Cardiac muscle cell (in vitro differentiated cells and primary cell): ENCODE data around the gene SSRP1. TPM values are rescaled to one million over a fixed set of nuclear protein-coding genes. Genes with fewer than 3 reads are reported as not detected.
A peak's percentile ranks its signal among the peaks of the same experiment; 100 is the strongest.

Source experiments
- DNase-seq, 2 donors: peaks; one replicate each; pipeline versions ENCODE4 v3.0.0 to v3.0.0-alpha.2; 2010 to 2017; ENCODE audit warnings: low read depth in 1 of 2, low spot score in 1 of 2
- H3K27ac ChIP-seq: fragments of 200-600 bp; sonication (generic); 2 replicates; pipeline ENCODE4 v1.5.1; 2016
- H3K27me3 ChIP-seq: fragments of 200-600 bp; sonication (generic); 2 replicates; pipeline ENCODE4 v1.6.0; 2016; ENCODE audit warnings: control low read depth
- H3K36me3 ChIP-seq: fragments of 200-600 bp; sonication (generic); 2 replicates; pipeline ENCODE4 v1.5.1; 2016; ENCODE audit warnings: control low read depth
- H3K4me1 ChIP-seq: fragments of 200-600 bp; sonication (generic); 2 replicates; pipeline ENCODE4 v1.8.1; 2017; ENCODE audit warnings: low read depth, mild to moderate bottlenecking, mixed run types
- H3K4me3 ChIP-seq: fragments of 200-600 bp; sonication (generic); 2 replicates; pipeline ENCODE4 v1.5.1; 2016; ENCODE audit warnings: mild to moderate bottlenecking
- H3K9me3 ChIP-seq: fragments of 200-600 bp; sonication (generic); 2 replicates; pipeline ENCODE4 v1.5.1; 2017; ENCODE audit warnings: low read depth, mild to moderate bottlenecking, control low read depth
- polyA plus RNA-seq: library from polyadenylated mRNA; unstranded; fragments of >200 nt; fragmentation: Nextera tagmentation; extraction: Ambion mirVana; gene quantifications from 2 replicates; pipeline ENCODE4 v1.2.1, GENCODE V29; 2016
- total RNA-seq: library from RNA; depleted of rRNA; stranded (reverse); fragments of >200 nt; gene quantifications from 2 replicates; pipeline ENCODE4 v1.2.3, GENCODE V29; 2016
- TF ChIP-seq, protein P1 (sequence below): IDR thresholded peaks from 2 replicates; pipeline ENCODE4 v1.5.1; 2012; ENCODE audit warnings: low read depth, mild to moderate bottlenecking, low read length

The SSRP1 gene
- total and polyA plus RNA-seq, 2 experiments from 2014 or later = 87.0 to 180 TPM

DNA sequence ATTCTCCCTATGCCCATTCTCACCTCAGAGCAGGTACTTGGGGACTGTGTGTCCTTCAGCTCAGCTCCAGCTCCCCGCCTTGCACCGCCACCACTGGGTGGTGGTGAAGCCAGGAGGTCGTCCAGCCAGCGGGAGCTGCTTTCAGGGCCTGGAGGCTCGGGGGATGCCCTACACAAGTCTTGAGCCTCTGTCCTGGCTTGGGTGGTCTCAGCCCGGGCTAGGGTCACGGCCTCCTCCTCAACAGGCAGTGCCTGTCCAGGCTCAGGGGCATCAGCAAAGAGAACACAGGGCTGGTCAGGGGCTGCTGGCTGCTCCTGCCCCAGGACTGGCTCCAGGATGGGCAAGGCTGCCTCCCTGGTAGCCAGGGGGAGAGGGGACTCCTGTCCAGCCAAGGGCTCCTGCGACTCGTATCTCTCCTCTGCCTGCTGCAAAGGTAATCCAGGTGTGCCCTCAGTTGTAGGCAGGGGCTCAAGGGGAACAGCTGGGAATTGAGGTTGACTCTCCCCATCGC, 23.1 kb downstream of the SSRP1 start:
- Histone ChIP-seq H3K9me3 (no peaks in the 10 kb centered on the region), H3K36me3 (peaks cover 25% of the 10 kb centered on the region), H3K27me3 (no peaks in the 10 kb centered on the region), H3K4me1 (peaks cover 26% of the 10 kb centered on the region), H3K27ac (peak overlapping the region; percentile 76), H3K4me3 (no peak overlapping the region)
- DNase-seq = no peak
- TF ChIP-seq, protein P1, sequence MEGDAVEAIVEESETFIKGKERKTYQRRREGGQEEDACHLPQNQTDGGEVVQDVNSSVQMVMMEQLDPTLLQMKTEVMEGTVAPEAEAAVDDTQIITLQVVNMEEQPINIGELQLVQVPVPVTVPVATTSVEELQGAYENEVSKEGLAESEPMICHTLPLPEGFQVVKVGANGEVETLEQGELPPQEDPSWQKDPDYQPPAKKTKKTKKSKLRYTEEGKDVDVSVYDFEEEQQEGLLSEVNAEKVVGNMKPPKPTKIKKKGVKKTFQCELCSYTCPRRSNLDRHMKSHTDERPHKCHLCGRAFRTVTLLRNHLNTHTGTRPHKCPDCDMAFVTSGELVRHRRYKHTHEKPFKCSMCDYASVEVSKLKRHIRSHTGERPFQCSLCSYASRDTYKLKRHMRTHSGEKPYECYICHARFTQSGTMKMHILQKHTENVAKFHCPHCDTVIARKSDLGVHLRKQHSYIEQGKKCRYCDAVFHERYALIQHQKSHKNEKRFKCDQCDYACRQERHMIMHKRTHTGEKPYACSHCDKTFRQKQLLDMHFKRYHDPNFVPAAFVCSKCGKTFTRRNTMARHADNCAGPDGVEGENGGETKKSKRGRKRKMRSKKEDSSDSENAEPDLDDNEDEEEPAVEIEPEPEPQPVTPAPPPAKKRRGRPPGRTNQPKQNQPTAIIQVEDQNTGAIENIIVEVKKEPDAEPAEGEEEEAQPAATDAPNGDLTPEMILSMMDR = no peak

DNA sequence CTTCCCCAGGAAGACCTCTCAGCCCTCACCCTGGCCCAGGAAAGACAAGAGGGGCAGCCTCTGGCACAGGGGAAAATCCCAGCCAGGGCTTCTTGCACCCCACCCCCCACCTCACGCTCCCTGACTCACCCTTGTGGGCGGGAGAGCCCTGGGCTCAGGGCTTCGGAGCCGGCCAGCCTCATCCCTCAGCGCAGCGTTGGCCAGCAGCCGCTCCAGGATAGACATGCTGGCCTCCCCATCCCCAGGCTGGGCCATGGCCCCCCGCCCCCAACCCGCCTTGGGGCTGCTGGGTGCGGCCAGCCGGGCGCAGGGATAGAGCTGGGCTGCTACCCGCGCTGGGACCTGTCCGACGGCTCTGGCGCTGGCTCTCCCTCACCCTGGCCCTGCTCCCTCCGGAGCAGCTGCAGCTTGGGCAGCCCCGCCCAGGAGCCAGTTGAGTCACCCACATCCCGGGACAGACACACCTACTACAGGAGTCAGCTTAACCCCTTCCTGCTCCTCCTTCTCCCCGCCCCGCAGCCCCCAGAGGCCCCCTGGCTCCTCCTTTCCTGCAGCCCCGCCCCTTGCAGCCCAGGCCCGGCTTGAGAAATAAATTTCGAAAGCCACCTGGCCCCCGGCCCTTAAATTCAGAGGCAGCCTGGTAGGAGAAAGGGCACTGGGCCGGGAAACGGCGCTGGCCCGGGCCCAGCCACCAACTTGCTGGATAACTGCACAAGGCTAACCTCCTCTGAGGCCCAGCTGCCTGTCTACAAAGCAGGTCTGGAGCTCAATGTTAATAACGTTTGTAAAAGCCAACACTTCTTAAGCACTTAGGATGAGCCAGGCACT, 24.4 kb downstream of the SSRP1 start:
- peak overlapping the region; percentile 76 for H3K27ac ChIP-seq
- peak; percentile 85 to 99 for DNase-seq
- peaks cover 18% of the 10 kb centered on the region for H3K36me3 ChIP-seq

DNA sequence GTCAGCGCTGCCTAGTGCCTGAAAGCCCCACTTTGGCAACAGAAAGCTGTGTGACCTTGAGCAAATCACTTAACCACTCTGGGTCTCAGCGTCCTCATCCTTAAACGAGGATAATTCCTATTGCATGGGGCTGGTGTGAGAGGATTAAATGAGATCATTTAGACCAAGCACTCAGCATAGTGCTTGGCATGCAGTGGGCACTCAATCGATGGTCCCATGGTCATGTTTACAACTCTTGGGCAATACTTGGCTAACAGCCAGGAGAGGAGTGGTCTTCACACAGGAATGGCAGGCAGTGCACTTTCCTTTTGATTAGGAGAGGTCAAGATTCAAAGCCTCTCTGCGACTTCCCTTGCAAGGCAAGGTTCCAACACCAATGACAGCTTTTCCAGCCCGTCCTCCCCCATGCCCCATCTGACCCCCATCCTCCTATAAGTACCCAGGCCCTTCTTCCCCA, 25.0 kb downstream of the SSRP1 start:
- TF ChIP-seq, protein P1 = no peak
- no peaks in the 10 kb centered on the region for H3K27me3 ChIP-seq
- peak overlapping the region; percentile 18 for H3K4me3 ChIP-seq
- H3K27ac ChIP-seq = peak overlapping the region; percentile 76
- peak; percentile 57 to 63 for DNase-seq
- peaks cover 21% of the 10 kb centered on the region for H3K4me1 ChIP-seq
- H3K9me3 ChIP-seq = no peaks in the 10 kb centered on the region
- H3K36me3 ChIP-seq = peaks cover 18% of the 10 kb centered on the region

More for the DNA sequence above, 24.4 kb downstream of the SSRP1 start:
- H3K9me3 ChIP-seq = no peaks in the 10 kb centered on the region
- peaks cover 25% of the 10 kb centered on the region for H3K4me1 ChIP-seq
- H3K27me3 ChIP-seq = no peaks in the 10 kb centered on the region
- TF ChIP-seq, protein P1 = no peak
- peak overlapping the region; percentile 18 for H3K4me3 ChIP-seq

DNA sequence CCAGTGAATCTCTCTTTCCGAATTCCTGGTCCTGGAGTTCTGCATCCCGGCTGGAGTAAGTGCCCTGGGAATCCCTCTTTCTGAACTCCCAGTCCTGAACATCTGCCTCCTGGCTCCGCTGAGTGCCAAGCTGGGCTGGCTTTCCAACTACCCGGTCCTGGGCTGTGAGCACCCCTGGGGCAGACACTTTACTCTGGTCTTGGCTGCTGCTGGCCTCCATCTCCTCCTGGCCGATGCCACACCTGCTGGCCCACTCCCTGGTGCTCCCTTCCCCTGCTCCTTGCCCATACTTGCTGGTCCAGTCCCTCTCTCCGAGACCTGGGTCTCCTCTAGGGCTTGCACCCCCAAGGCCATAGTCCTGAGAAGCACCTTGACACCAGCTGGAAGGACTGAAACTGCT, 25.6 kb downstream of the SSRP1 start:
- Histone ChIP-seq H3K27ac (no peak overlapping the region), H3K9me3 (no peaks in the 10 kb centered on the region), H3K27me3 (no peaks in the 10 kb centered on the region), H3K36me3 (peaks cover 18% of the 10 kb centered on the region), H3K4me1 (peaks cover 23% of the 10 kb centered on the region), H3K4me3 (no peak overlapping the region)
- TF ChIP-seq, protein P1 = no peak
- DNase-seq = no peak

DNA sequence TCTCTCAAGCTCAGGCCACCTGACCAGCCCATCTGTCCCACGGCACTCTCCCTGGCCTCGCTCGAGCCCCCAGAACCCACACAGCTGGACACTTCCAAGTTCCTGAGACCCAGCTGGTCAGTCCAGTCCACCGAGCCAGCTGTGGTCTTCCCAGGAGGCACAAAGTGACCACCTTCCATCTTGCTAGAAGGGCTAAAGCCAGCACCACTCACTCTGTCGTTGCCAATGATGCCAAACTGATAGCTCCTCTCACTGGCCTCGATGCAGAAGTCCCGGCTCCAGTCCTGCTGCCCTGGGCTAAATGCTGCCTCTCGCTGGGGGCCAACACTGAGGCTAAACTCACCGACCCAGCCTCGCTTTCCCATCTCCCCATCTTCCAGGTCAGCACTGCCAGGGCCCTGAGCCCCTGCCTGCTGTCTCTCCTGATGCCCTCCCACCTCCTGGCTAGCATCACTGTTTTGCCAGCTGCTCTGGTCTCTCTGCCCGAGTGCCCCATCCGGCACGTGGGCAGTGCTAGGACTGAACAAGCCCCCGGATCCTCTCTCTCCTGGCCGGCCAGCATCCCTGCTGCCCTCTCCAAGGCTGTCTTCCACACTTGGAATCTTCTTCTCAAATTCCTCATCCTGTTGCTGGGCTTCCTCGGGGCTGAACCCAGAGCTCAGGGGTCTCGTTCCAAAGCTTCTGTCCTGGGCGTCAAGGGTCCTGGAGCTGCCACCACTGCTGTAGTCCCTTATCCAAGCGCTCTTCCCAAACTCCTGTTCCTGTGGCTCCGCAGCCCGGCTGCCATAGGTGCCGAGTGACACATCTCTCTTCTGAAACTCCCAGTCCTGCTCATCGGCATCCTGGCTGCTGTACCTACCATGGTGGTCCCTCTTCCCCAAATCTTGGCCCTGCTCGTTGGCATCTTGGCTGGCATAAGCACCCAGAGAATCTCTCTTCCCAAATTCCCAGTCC, 26.3 kb downstream of the SSRP1 start:
- DNase-seq = no peak
- Histone ChIP-seq H3K4me3 (no peak overlapping the region), H3K4me1 (peaks cover 30% of the 10 kb centered on the region), H3K9me3 (no peaks in the 10 kb centered on the region), H3K27ac (no peak overlapping the region), H3K36me3 (peaks cover 18% of the 10 kb centered on the region), H3K27me3 (no peaks in the 10 kb centered on the region)
- TF ChIP-seq, protein P1 = no peak
